ENCODE measurements around the gene SLC24A1. TPM values are rescaled to one million over a fixed set of nuclear protein-coding genes. Genes with fewer than 3 reads are reported as not detected.

Gene SLC24A1
- total RNA-seq, 1 experiment from 2014 or later = 13.0 TPM

- Histone ChIP-seq H3K4me1 (ENCODE audit: control insufficient read depth, insufficient read depth, low read length) (peaks cover 20% of the 10 kb centered on the region), H3K27me3 (ENCODE audit: control insufficient read depth, insufficient read depth, low read length) (no peaks in the 10 kb centered on the region), H3K9me3 (ENCODE audit: control insufficient read depth, insufficient read depth, low read depth, low read length) (no peaks in the 10 kb centered on the region), H3K27ac (ENCODE audit: low read length) (peak within 1 kb of the TSS; percentile 95), H3K36me3 (ENCODE audit: control insufficient read depth, insufficient read depth, low read length) (no peaks in the 10 kb centered on the region; the same call in 1 of the 2 replicates), H3K4me3 (ENCODE audit: low read depth in 2 of 2, low read length in 2 of 2) (peak within 1 kb of the TSS; percentile 72 to 87)
- ATAC-seq (peak; percentile 100), DNase-seq (ENCODE audit: low read depth, low spot score) (peak; percentile 65)
- BruUV-seq (replicated peaks) = no TSS peak
- intact Hi-C loops (cut with micrococcal nuclease; ENCODE audit: unreplicated experiment) (no loop called here), in situ Hi-C loops (cut with HindIII; ENCODE audit: low pct_unique_long_range_greater_than_20kb, low sequenced_read_pairs) (no loop called here)
- TF ChIP-seq TCF7L2 (IDR thresholded peaks at IDR 0.05; ENCODE audit: low read depth, low read length) = peak; percentile 46; the same call in 1 of the 2 replicates
- peak; percentile 88 for TF ChIP-seq CTCF (IDR thresholded peaks at IDR 0.05)
- peak; percentile 93; the same call in 1 of the 2 replicates for TF ChIP-seq SIN3A (IDR thresholded peaks at IDR 0.05; ENCODE audit: borderline replicate concordance, insufficient read depth, low read depth, low read length)
- peak; percentile 12 to 63; a peak in 1 of 4 replicates for TF ChIP-seq REST (IDR thresholded peaks at IDR 0.05; ENCODE audit: insufficient read depth in 1 of 2, low read depth in 2 of 2, low read length in 1 of 2)
- peak; percentile 97 for TF ChIP-seq POLR2AphosphoS5 (IDR thresholded peaks at IDR 0.05; ENCODE audit: low read depth, low read length)
- CTCF ChIA-PET = interaction anchor here (1.0 kb wide), 1 partner anchor 259 kb away, joined by 5 read pairs; no protein-coding TSS in a partner anchor
- POLR2A ChIA-PET = interaction anchor here (0.6 to 0.7 kb wide), 4 partner anchors 17 to 262 kb away, joined by 3 to 7 read pairs (median 5); no protein-coding TSS in a partner anchor
These were observed 10.6 kb upstream of the SLC24A1 start, which contains the start of gene INTS14 for GRCh38 chr15:65610871-65611718. Gene INTS14 (minus strand): TSS chr15:65611131. CDS start chr15:65607380, 3,751 bp downstream.

GRCh38 chr15:65611888-65612615 is 9.7 kb upstream of the SLC24A1 start:
- ATAC-seq (no peak), DNase-seq (ENCODE audit: low read depth, low spot score) (no peak)
- in situ Hi-C loops (cut with HindIII; ENCODE audit: low pct_unique_long_range_greater_than_20kb, low sequenced_read_pairs) = no loop called here
- TF ChIP-seq TCF7L2 (IDR thresholded peaks at IDR 0.05; ENCODE audit: low read depth, low read length) (no peak), REST (IDR thresholded peaks at IDR 0.05; ENCODE audit: insufficient read depth in 1 of 2, low read depth in 2 of 2, low read length in 1 of 2) (no peak), POLR2AphosphoS5 (IDR thresholded peaks at IDR 0.05; ENCODE audit: low read depth, low read length) (no peak), CTCF (IDR thresholded peaks at IDR 0.05) (no peak), SIN3A (IDR thresholded peaks at IDR 0.05; ENCODE audit: borderline replicate concordance, insufficient read depth, low read depth, low read length) (no peak)
- intact Hi-C loops (cut with micrococcal nuclease; ENCODE audit: unreplicated experiment) = no loop called here
- Histone ChIP-seq H3K9me3 (ENCODE audit: control insufficient read depth, insufficient read depth, low read depth, low read length) (no peaks in the 10 kb centered on the region), H3K27ac (ENCODE audit: low read length) (peak overlapping the region; percentile 95), H3K27me3 (ENCODE audit: control insufficient read depth, insufficient read depth, low read length) (no peaks in the 10 kb centered on the region), H3K36me3 (ENCODE audit: control insufficient read depth, insufficient read depth, low read length) (no peaks in the 10 kb centered on the region; the same call in 1 of the 2 replicates), H3K4me1 (ENCODE audit: control insufficient read depth, insufficient read depth, low read length) (peaks cover 20% of the 10 kb centered on the region), H3K4me3 (ENCODE audit: low read depth in 2 of 2, low read length in 2 of 2) (peak overlapping the region; percentile 72 to 87)
- BruUV-seq (replicated peaks) = no TSS peak
- POLR2A ChIA-PET = no interaction called here
- CTCF ChIA-PET = interaction anchor here (1.2 kb wide), 1 partner anchor 257 kb away, joined by 3 read pairs; the partner anchor contains the start of gene RAB11A

All from Panc1 (cell line).